CD4-positive, alpha-beta memory T cell (primary cell): ENCODE measurements around the gene RETSAT. TPM values are rescaled to one million over a fixed set of nuclear protein-coding genes. Genes with fewer than 3 reads are reported as not detected.

Experiments
- CTCF ChIA-PET: fragments of 350-600 bp; sonication (Branson Sonifier 250); formaldehyde crosslinking; loops from one replicate; lab custom pipeline; 2021; ENCODE audit warnings: inconsistent platforms; ENCODE audit not compliant: partially characterized antibody; lab: Charles Lee
- POLR2A ChIA-PET: fragments of 350-600 bp; sonication (Branson Sonifier 250); formaldehyde crosslinking; loops from one replicate; lab custom pipeline; 2021; ENCODE audit not compliant: partially characterized antibody; lab: Charles Lee
- DNase-seq, 5 donors: peaks; one replicate each; pipeline versions ENCODE4 v3.0.0 to v3.0.0-alpha.2; 2020 to 2022; ENCODE audit warnings: mixed read lengths in 1 of 5
- H3K27ac ChIP-seq: one replicate; pipeline ENCODE4 v1.7.0; 2013; ENCODE audit warnings: low read depth, low read length
- H3K27me3 ChIP-seq: 2 replicates; pipeline ENCODE4 v1.7.0; 2013; ENCODE audit warnings: mild to moderate bottlenecking, low read length, moderate library complexity; ENCODE audit not compliant: insufficient read depth
- H3K36me3 ChIP-seq: 2 replicates; pipeline ENCODE4 v1.7.0; 2013; ENCODE audit warnings: mild to moderate bottlenecking, low read length, moderate library complexity; ENCODE audit not compliant: insufficient read depth
- H3K4me1 ChIP-seq: 2 replicates; pipeline ENCODE4 v1.7.0; 2013; ENCODE audit warnings: mild to moderate bottlenecking, low read length, moderate library complexity; ENCODE audit not compliant: insufficient read depth
- H3K4me3 ChIP-seq, 2 donors: one replicate each; pipeline ENCODE4 v1.7.0; 2013; ENCODE audit warnings: low read length in 2 of 2, mild to moderate bottlenecking in 1 of 2
- H3K9me3 ChIP-seq, 2 donors: one replicate each; pipeline ENCODE4 v1.7.0; 2013; ENCODE audit warnings: low read length in 2 of 2, control low read depth in 1 of 2; ENCODE audit not compliant: control insufficient read depth in 1 of 2
- H3K27ac Mint-ChIP-seq, 7 donors: one replicate each; pipeline ENCODE4 v1.8.0; 2020 to 2021; ENCODE audit warnings: mixed read lengths in 7 of 7, mild to moderate bottlenecking in 6 of 7, inconsistent platforms in 3 of 7, moderate library complexity in 3 of 7
- H3K27me3 Mint-ChIP-seq, 2 donors: one replicate each; pipeline ENCODE4 v1.8.0; 2020 to 2021; ENCODE audit warnings: mixed read lengths in 2 of 2
- H3K36me3 Mint-ChIP-seq, 2 donors: one replicate each; pipeline ENCODE4 v1.8.0; 2020 to 2021; ENCODE audit warnings: mixed read lengths in 2 of 2, inconsistent platforms in 1 of 2, mild to moderate bottlenecking in 1 of 2
- H3K4me1 Mint-ChIP-seq, 4 donors: one replicate each; pipeline ENCODE4 v1.8.0; 2020 to 2021; ENCODE audit warnings: mixed read lengths in 4 of 4, mild to moderate bottlenecking in 1 of 4
- H3K4me3 Mint-ChIP-seq, 8 donors: one replicate each; pipeline ENCODE4 v1.8.0; 2020 to 2021; ENCODE audit warnings: mixed read lengths in 8 of 8, mild to moderate bottlenecking in 7 of 8, moderate library complexity in 6 of 8, inconsistent platforms in 3 of 8
- H3K9me3 Mint-ChIP-seq, 8 donors: one replicate each; pipeline ENCODE4 v1.8.0; 2020 to 2021; ENCODE audit warnings: mixed read lengths in 8 of 8, mild to moderate bottlenecking in 5 of 8, inconsistent platforms in 3 of 8, moderate library complexity in 1 of 8
- intact Hi-C: fragments of 100-400 bp; cut with micrococcal nuclease; formaldehyde crosslinking; loops from one replicate; pipeline ENCODE4 v1.15.1; 2023
- polyA plus RNA-seq, 2 donors: library from polyadenylated mRNA; unstranded; fragments of 300-500 nt; fragmentation: Illumina TruSeq; gene quantifications; one replicate each; pipeline ENCODE4 v1.2.3, GENCODE V29; 2021
- total RNA-seq, 2 experiments: library from RNA; stranded (reverse); gene quantifications; one replicate each; pipeline ENCODE4 v1.2.3, GENCODE V29; 2021

RETSAT gene
- total and polyA plus RNA-seq, 4 experiments from 2014 or later = 20.8 to 33.4 (median 28.7) TPM

- Mint-ChIP-seq H3K27ac (no peak overlapping the region), H3K27me3 (peaks cover 4 to 6% of the 10 kb centered on the region in 2 donors), H3K4me1 (peaks cover 6 to 32% (median 22%) of the 10 kb centered on the region in 4 donors), H3K4me3 (no peak overlapping the region), H3K36me3 (no peaks in the 10 kb centered on the region), H3K9me3 (no peaks in the 10 kb centered on the region)
- H3K4me1 ChIP-seq = peaks cover 21% of the 10 kb centered on the region
- DNase-seq = no peak
- no peaks in the 10 kb centered on the region for H3K36me3 ChIP-seq
- H3K4me3 ChIP-seq = no peak overlapping the region
- intact Hi-C loops = no loop called here
- peaks cover 5% of the 10 kb centered on the region for H3K27me3 ChIP-seq
- no peak overlapping the region for H3K27ac ChIP-seq
- ChIA-PET POLR2A (interaction anchor here (0.8 kb wide), 1 partner anchor 24 kb away, joined by 4 read pairs; the partner anchor contains the start of gene TGOLN2), CTCF (interaction anchor here (1.3 to 10.8 kb wide), 2 partner anchors 16 to 38 kb away, joined by 3 to 156 read pairs; no protein-coding TSS in a partner anchor)
- no peaks in the 10 kb centered on the region for H3K9me3 ChIP-seq
These were observed 50.4 kb downstream of the RETSAT start for GRCh38 chr2:85303780-85304531.

- ChIA-PET CTCF (interaction anchor here (1.6 to 10.8 kb wide), 4 partner anchors 8 to 41 kb away, joined by 3 to 187 read pairs (median 99); no protein-coding TSS in a partner anchor), POLR2A (no interaction called here)
- Mint-ChIP-seq H3K4me3 (no peak overlapping the region), H3K27ac (no peak overlapping the region), H3K27me3 (peaks cover 6 to 7% of the 10 kb centered on the region in 2 donors), H3K36me3 (no peaks in the 10 kb centered on the region), H3K9me3 (no peaks in the 10 kb centered on the region), H3K4me1 (peaks cover 0 to 20% (median 14%) of the 10 kb centered on the region in 4 donors)
- H3K36me3 ChIP-seq = no peaks in the 10 kb centered on the region
- H3K27ac ChIP-seq = no peak overlapping the region
- H3K9me3 ChIP-seq = no peaks in the 10 kb centered on the region
- no peak overlapping the region for H3K4me3 ChIP-seq
- no peak for DNase-seq
- peaks cover 3% of the 10 kb centered on the region for H3K4me1 ChIP-seq
- H3K27me3 ChIP-seq = peaks cover 5% of the 10 kb centered on the region
- intact Hi-C loops = no loop called here
These were observed 52.2 kb downstream of the RETSAT start for GRCh38 chr2:85302121-85302520.

Other genes with a start within 250 kb of the RETSAT start
- not detected for gene TCF7L1, start 221.1 kb downstream of the RETSAT start, total RNA-seq
- gene TCF7L1, start 221.1 kb downstream of the RETSAT start, polyA plus RNA-seq = under 1 TPM in 1 of 2 donors, not detected in 1; 0.06 TPM
- gene TGOLN2, start 26.5 kb downstream of the RETSAT start, total RNA-seq = 100 to 1,000 TPM; 188 to 195 TPM
- 10 to 100 TPM; 29.8 to 54.7 TPM for gene TGOLN2, start 26.5 kb downstream of the RETSAT start, polyA plus RNA-seq
- 10 to 100 TPM; 29.8 to 33.2 TPM for gene ELMOD3, start 241 bp upstream of the RETSAT start, total RNA-seq
- gene ELMOD3, start 241 bp upstream of the RETSAT start, polyA plus RNA-seq = 10 to 100 TPM; 10.1 to 11.2 TPM
- gene CAPG, start 55.8 kb upstream of the RETSAT start, total RNA-seq = 10 to 100 TPM; 25.6 to 38.5 TPM
- gene CAPG, start 55.8 kb upstream of the RETSAT start, polyA plus RNA-seq = 100 to 1,000 TPM; 113 to 136 TPM
- gene SH2D6, start 64.2 kb upstream of the RETSAT start, total RNA-seq = 1 to 10 TPM; 1.5 to 1.6 TPM
- gene SH2D6, start 64.2 kb upstream of the RETSAT start, polyA plus RNA-seq = not detected
- 100 to 1,000 TPM; 177 to 182 TPM for gene MAT2A, start 184.6 kb upstream of the RETSAT start, total RNA-seq
- 100 to 1,000 TPM in 1 of 2 donors, 10 to 100 TPM in 1; 75.4 to 126 TPM for gene MAT2A, start 184.6 kb upstream of the RETSAT start, polyA plus RNA-seq
- gene GGCX, start 207.0 kb upstream of the RETSAT start, total RNA-seq = 10 to 100 TPM; 28.5 to 38.1 TPM
- 10 to 100 TPM in 1 of 2 donors, 1 to 10 TPM in 1; 8.4 to 11.0 TPM for gene GGCX, start 207.0 kb upstream of the RETSAT start, polyA plus RNA-seq
- gene VAMP8, start 223.1 kb upstream of the RETSAT start, total RNA-seq = 100 to 1,000 TPM in 1 of 2 experiments, 10 to 100 TPM in 1; 98.5 to 107 TPM
- 100 to 1,000 TPM; 401 to 612 TPM for gene VAMP8, start 223.1 kb upstream of the RETSAT start, polyA plus RNA-seq
- 10 to 100 TPM; 25.5 to 25.6 TPM for gene VAMP5, start 229.9 kb upstream of the RETSAT start, total RNA-seq
- 100 to 1,000 TPM; 109 to 136 TPM for gene VAMP5, start 229.9 kb upstream of the RETSAT start, polyA plus RNA-seq
- gene RNF181, start 241.2 kb upstream of the RETSAT start, total RNA-seq = 10 to 100 TPM; 73.6 to 77.1 TPM
- 100 to 1,000 TPM; 176 to 215 TPM for gene RNF181, start 241.2 kb upstream of the RETSAT start, polyA plus RNA-seq
- 10 to 100 TPM; 13.3 to 14.3 TPM for gene TMEM150A, start 248.2 kb upstream of the RETSAT start, total RNA-seq
- gene TMEM150A, start 248.2 kb upstream of the RETSAT start, polyA plus RNA-seq = 10 to 100 TPM; 15.3 to 17.9 TPM